Activated CD8-positive, alpha-beta T cell treated with anti-CD3 and anti-CD28 coated beads, Interleukin-2, amount 10 ng/mL, durations not matched to agents 7 days and 5 days (primary cell): Measurements from ENCODE around the gene FGF18. TPM values are rescaled to one million over a fixed set of nuclear protein-coding genes. Genes with fewer than 3 reads are reported as not detected.
"Not testable (repeated sequence)": the region's sequence is repeated elsewhere in the genome, so short reads cannot be mapped to it uniquely, and the experiment has no call there.

Experiments
- ATAC-seq: fragments of 150-1000 bp; cut with Tn5 transposase; one replicate; pipeline ENCODE4 v1.10.0; 2021; ENCODE audit warnings: moderate library complexity
- CTCF ChIA-PET: fragments of 350-600 bp; sonication (Branson Sonifier 250); formaldehyde crosslinking; loops from one replicate; lab custom pipeline; 2021; ENCODE audit warnings: antibody characterized with exemption; lab: Charles Lee
- POLR2A ChIA-PET: fragments of 350-600 bp; sonication (Branson Sonifier 250); formaldehyde crosslinking; loops from one replicate; lab custom pipeline; 2021; ENCODE audit warnings: antibody characterized with exemption; lab: Charles Lee
- DNase-seq: peaks from one replicate; pipeline ENCODE4 v3.0.0-alpha.2; 2020
- H3K27ac Mint-ChIP-seq: one replicate; pipeline ENCODE4 v1.8.0; 2021; ENCODE audit warnings: mild to moderate bottlenecking, mixed read lengths
- H3K27me3 Mint-ChIP-seq: one replicate; pipeline ENCODE4 v1.8.0; 2021; ENCODE audit warnings: low read depth, mixed read lengths
- H3K36me3 Mint-ChIP-seq: one replicate; pipeline ENCODE4 v1.8.0; 2021; ENCODE audit warnings: low read depth, mixed read lengths
- H3K4me1 Mint-ChIP-seq: one replicate; pipeline ENCODE4 v1.8.0; 2021; ENCODE audit warnings: low read depth, mixed read lengths
- H3K4me3 Mint-ChIP-seq: one replicate; pipeline ENCODE4 v1.8.0; 2021; ENCODE audit warnings: mild to moderate bottlenecking, mixed read lengths
- H3K9me3 Mint-ChIP-seq: one replicate; pipeline ENCODE4 v1.8.0; 2022; ENCODE audit warnings: mixed read lengths; ENCODE audit not compliant: insufficient read depth
- total RNA-seq, 2 experiments: library from RNA; stranded (reverse); gene quantifications; one replicate each; pipeline ENCODE4 v1.2.3, GENCODE V29; 2021

Gene FGF18
- total RNA-seq, 2 experiments from 2014 or later, result not detected

GRCh38 chr5:171400169-171400568 lies 19.3 kb upstream of the FGF18 start:
- DNase-seq (no peak), ATAC-seq (no peak)
- ChIA-PET CTCF (no interaction called here), POLR2A (no interaction called here)
- peaks cover 37% of the 10 kb centered on the region for H3K4me1 Mint-ChIP-seq
- peaks cover 59% of the 10 kb centered on the region for H3K36me3 Mint-ChIP-seq
- no peak overlapping the region for H3K27ac Mint-ChIP-seq
- H3K9me3 Mint-ChIP-seq, result no peaks in the 10 kb centered on the region
- no peaks in the 10 kb centered on the region for H3K27me3 Mint-ChIP-seq
- no peak overlapping the region for H3K4me3 Mint-ChIP-seq

GRCh38 chr5:171401167-171401947 lies 18.1 kb upstream of the FGF18 start:
- H3K9me3 Mint-ChIP-seq, result no peaks in the 10 kb centered on the region

GRCh38 chr5:171402751-171403150 lies 16.7 kb upstream of the FGF18 start:
- ATAC-seq, H3K4me3 Mint-ChIP-seq, H3K27ac Mint-ChIP-seq, POLR2A ChIA-PET, H3K9me3 Mint-ChIP-seq, H3K27me3 Mint-ChIP-seq, DNase-seq, CTCF ChIA-PET: not testable (repeated sequence)
- peaks cover 34% of the 10 kb centered on the region for H3K4me1 Mint-ChIP-seq
- H3K36me3 Mint-ChIP-seq, result peaks cover 65% of the 10 kb centered on the region

More at GRCh38 chr5:171401167-171401947, 18.1 kb upstream of the FGF18 start:
- no peaks in the 10 kb centered on the region for H3K27me3 Mint-ChIP-seq
- POLR2A ChIA-PET, result interaction anchor here (1.0 kb wide), 1 partner anchor 9 kb away, joined by 3 read pairs; no protein-coding TSS in a partner anchor
- CTCF ChIA-PET, result interaction anchor here (0.6 kb wide), 1 partner anchor 1117 kb away, joined by 3 read pairs; no protein-coding TSS in a partner anchor
- ATAC-seq (no peak), DNase-seq (no peak)
- H3K27ac Mint-ChIP-seq, result no peak overlapping the region
- peaks cover 64% of the 10 kb centered on the region for H3K36me3 Mint-ChIP-seq
- H3K4me1 Mint-ChIP-seq, result peaks cover 38% of the 10 kb centered on the region
- H3K4me3 Mint-ChIP-seq, result no peak overlapping the region

GRCh38 chr5:171405615-171406014 lies 13.8 kb upstream of the FGF18 start:
- Mint-ChIP-seq H3K36me3 (peaks cover 65% of the 10 kb centered on the region), H3K27ac (no peak overlapping the region), H3K27me3 (no peaks in the 10 kb centered on the region), H3K4me3 (no peak overlapping the region), H3K9me3 (no peaks in the 10 kb centered on the region), H3K4me1 (peaks cover 35% of the 10 kb centered on the region)
- ChIA-PET CTCF (interaction anchor here (0.8 to 1.9 kb wide), 8 partner anchors 9 to 1092 kb away, joined by 3 to 8 read pairs (median 4); partner anchors contain the start of gene FGF18), POLR2A (interaction anchor here (1.2 kb wide), 1 partner anchor 17 kb away, joined by 4 read pairs; no protein-coding TSS in a partner anchor)
- DNase-seq, result no peak
- ATAC-seq, result no peak

GRCh38 chr5:171407234-171407633 lies 12.2 kb upstream of the FGF18 start:
- ChIA-PET POLR2A (no interaction called here), CTCF (interaction anchor here (3.2 kb wide), 1 partner anchor 11 kb away, joined by 18 read pairs; the partner anchor contains the start of gene FGF18)
- Mint-ChIP-seq H3K36me3 (peaks cover 67% of the 10 kb centered on the region), H3K4me3 (no peak overlapping the region), H3K9me3 (no peaks in the 10 kb centered on the region), H3K4me1 (peaks cover 29% of the 10 kb centered on the region), H3K27ac (no peak overlapping the region), H3K27me3 (no peaks in the 10 kb centered on the region)
- DNase-seq (no peak), ATAC-seq (no peak)

GRCh38 chr5:171409164-171410136 lies 10.0 kb upstream of the FGF18 start:
- H3K27ac Mint-ChIP-seq, result peak overlapping the region; percentile 34
- peak; percentile 14 for DNase-seq
- H3K4me3 Mint-ChIP-seq, result no peak overlapping the region
- no peaks in the 10 kb centered on the region for H3K27me3 Mint-ChIP-seq
- peaks cover 29% of the 10 kb centered on the region for H3K4me1 Mint-ChIP-seq
- peaks cover 80% of the 10 kb centered on the region for H3K36me3 Mint-ChIP-seq
- CTCF ChIA-PET, result interaction anchor here (0.6 to 3.2 kb wide), 2 partner anchors 9 to 66 kb away, joined by 6 to 18 read pairs; partner anchors contain the start of gene FGF18
- POLR2A ChIA-PET, result interaction anchor here (0.7 to 1.2 kb wide), 2 partner anchors 9 to 1290 kb away, joined by 3 to 4 read pairs; no protein-coding TSS in a partner anchor
- ATAC-seq, result peak; percentile 14
- H3K9me3 Mint-ChIP-seq, result no peaks in the 10 kb centered on the region

GRCh38 chr5:171410181-171410580 lies 9.3 kb upstream of the FGF18 start:
- Mint-ChIP-seq H3K27me3 (no peaks in the 10 kb centered on the region), H3K36me3 (peaks cover 76% of the 10 kb centered on the region), H3K9me3 (no peaks in the 10 kb centered on the region), H3K27ac (peak overlapping the region; percentile 34), H3K4me1 (peaks cover 29% of the 10 kb centered on the region), H3K4me3 (no peak overlapping the region)
- ATAC-seq (no peak), DNase-seq (no peak)
- ChIA-PET POLR2A (interaction anchor here (1.2 kb wide), 1 partner anchor 8 kb away, joined by 3 read pairs; no protein-coding TSS in a partner anchor), CTCF (no interaction called here)

- no peak for DNase-seq
- peaks cover 56% of the 10 kb centered on the region for H3K36me3 Mint-ChIP-seq
Observed at GRCh38 chr5:171412186-171412585, 7.3 kb upstream of the FGF18 start.

GRCh38 chr5:171413153-171413910 lies 6.1 kb upstream of the FGF18 start:
- CTCF ChIA-PET, result no interaction called here
- no peaks in the 10 kb centered on the region for H3K27me3 Mint-ChIP-seq
- DNase-seq, result no peak

More at GRCh38 chr5:171412186-171412585, 7.3 kb upstream of the FGF18 start:
- ATAC-seq, result no peak
- CTCF ChIA-PET, result no interaction called here
- H3K9me3 Mint-ChIP-seq, result no peaks in the 10 kb centered on the region
- POLR2A ChIA-PET, result no interaction called here
- H3K27ac Mint-ChIP-seq, result no peak overlapping the region
- H3K27me3 Mint-ChIP-seq, result no peaks in the 10 kb centered on the region
- no peak overlapping the region for H3K4me3 Mint-ChIP-seq
- peaks cover 15% of the 10 kb centered on the region for H3K4me1 Mint-ChIP-seq

GRCh38 chr5:171413993-171414392 lies 5.5 kb upstream of the FGF18 start:
- ATAC-seq, H3K27ac Mint-ChIP-seq, DNase-seq, H3K9me3 Mint-ChIP-seq, H3K27me3 Mint-ChIP-seq, CTCF ChIA-PET, H3K4me3 Mint-ChIP-seq: not testable (repeated sequence)
- Mint-ChIP-seq H3K36me3 (peaks cover 39% of the 10 kb centered on the region), H3K4me1 (peaks cover 11% of the 10 kb centered on the region)
- POLR2A ChIA-PET, result interaction anchor here (1.6 to 2.0 kb wide), 2 partner anchors 21 to 26 kb away, joined by 4 to 6 read pairs; no protein-coding TSS in a partner anchor

More at GRCh38 chr5:171413153-171413910, 6.1 kb upstream of the FGF18 start:
- Mint-ChIP-seq H3K9me3 (no peaks in the 10 kb centered on the region), H3K36me3 (peaks cover 45% of the 10 kb centered on the region), H3K4me3 (no peak overlapping the region), H3K27ac (no peak overlapping the region), H3K4me1 (peaks cover 9% of the 10 kb centered on the region)
- POLR2A ChIA-PET, result interaction anchor here (1.6 to 2.0 kb wide), 2 partner anchors 20 to 25 kb away, joined by 4 to 6 read pairs; no protein-coding TSS in a partner anchor
- no peak for ATAC-seq
